ENCODE results near the gene RFESD.

DNA sequence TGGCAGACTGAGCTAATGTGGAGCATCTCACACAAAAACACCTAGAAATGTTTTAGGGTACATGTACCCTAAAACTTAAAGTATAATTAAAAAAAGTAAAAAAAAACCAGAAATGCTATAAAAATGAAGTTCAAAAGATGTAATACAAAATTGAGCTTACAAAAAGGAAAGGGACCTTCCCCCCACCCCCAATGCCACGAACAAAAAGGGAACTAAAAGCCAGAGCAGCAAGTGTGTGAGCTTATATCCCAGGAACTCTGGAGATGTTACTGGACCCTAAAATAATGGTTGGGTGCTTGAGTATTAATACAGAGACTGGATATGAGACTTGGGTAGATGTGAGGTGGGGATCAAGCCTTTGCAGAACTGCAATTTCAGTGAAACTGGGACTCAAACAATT lies 25.2 kb downstream of the RFESD start:
- no peak for TF ChIP-seq PAX5 (IDR thresholded peaks at IDR 0.05; ENCODE audit: insufficient read depth, low read length, severe bottlenecking)
- TF ChIP-seq POLR2AphosphoS5 (IDR thresholded peaks at IDR 0.05; ENCODE audit: low read depth, low read length): no peak
- no peak for TF ChIP-seq POLR2A (IDR thresholded peaks at IDR 0.05; ENCODE audit: low read depth, low read length)
